B cell (primary cell): ENCODE data around the gene HOXA9. TPM values are rescaled to one million over a fixed set of nuclear protein-coding genes. Genes with fewer than 3 reads are reported as not detected.

Experiments used
- ATAC-seq: fragments of 200-7000 bp; cut with Tn5 transposase; one replicate; pipeline ENCODE4 v1.10.0; 2021; ENCODE audit warnings: low read depth, mild to moderate bottlenecking, moderate number of reproducible peaks, moderate library complexity
- CTCF ChIA-PET: fragments of 350-600 bp; sonication (Branson Sonifier 250); formaldehyde crosslinking; loops from one replicate; lab custom pipeline; 2021; ENCODE audit warnings: antibody characterized with exemption, inconsistent platforms; lab: Charles Lee
- POLR2A ChIA-PET: fragments of 350-600 bp; sonication (Branson Sonifier 250); formaldehyde crosslinking; loops from one replicate; lab custom pipeline; 2021; ENCODE audit warnings: antibody characterized with exemption; lab: Charles Lee
- DNase-seq: peaks from one replicate; pipeline ENCODE4 v3.0.0; 2013
- H2AFZ ChIP-seq: 2 replicates; pipeline ENCODE4 v1.6.1; 2012; ENCODE audit warnings: mild to moderate bottlenecking, low read depth, low read length; ENCODE audit not compliant: insufficient read depth, poor library complexity, severe bottlenecking
- H3K27ac ChIP-seq, 2 donors: 1 replicate in 1 of 2; 2 replicates in 1 of 2; pipeline ENCODE4 v1.5.1; 2012 to 2013; ENCODE audit warnings: low read length in 2 of 2, mild to moderate bottlenecking in 2 of 2, moderate library complexity in 1 of 2
- H3K27me3 ChIP-seq, 4 experiments: fragments of 200-600 bp in 1 of 4; sonication (generic) in 1 of 4; replicated peaks in 1 of 4; 1 replicate in 2 of 4; 2 replicates in 2 of 4; pipeline versions ENCODE4 v1.6.1 to v1.7.0; 2013 to 2016; ENCODE audit warnings: low read length in 3 of 4, mild to moderate bottlenecking in 2 of 4, mixed read lengths in 1 of 4, moderate library complexity in 1 of 4; ENCODE audit not compliant: insufficient read depth in 4 of 4, control insufficient read depth in 3 of 4; ENCODE audit errors: control extremely low read depth in 1 of 4
- H3K36me3 ChIP-seq, 2 experiments: replicated peaks in 1 of 2; 1 replicate in 1 of 2; 2 replicates in 1 of 2; pipeline versions ENCODE4 v1.6.1 to v1.7.1; 2013; ENCODE audit warnings: low read length in 1 of 2; ENCODE audit not compliant: insufficient read depth in 2 of 2, control insufficient read depth in 1 of 2; ENCODE audit errors: control extremely low read depth in 1 of 2, extremely low read depth in 1 of 2
- H3K4me1 ChIP-seq, 2 donors: fragments of 200-600 bp in 1 of 2; sonication (generic) in 1 of 2; 1 replicate in 1 of 2; 2 replicates in 1 of 2; pipeline versions ENCODE4 v1.5.1 to v1.6.1; 2013 to 2017; ENCODE audit warnings: low read length in 2 of 2; ENCODE audit not compliant: control insufficient read depth in 2 of 2, insufficient read depth in 2 of 2
- H3K4me2 ChIP-seq: replicated peaks from 2 replicates; pipeline ENCODE3; 2012; ENCODE audit warnings: mild to moderate bottlenecking, low read depth, low read length; ENCODE audit not compliant: poor library complexity, severe bottlenecking
- H3K4me3 ChIP-seq, 5 experiments: fragments of 200-600 bp in 1 of 5; sonication (generic) in 1 of 5; 1 replicate in 3 of 5; 2 replicates in 2 of 5; pipeline versions ENCODE4 v1.5.1 to v1.7.0; 2011 to 2016; ENCODE audit warnings: low read length in 4 of 5, mild to moderate bottlenecking in 4 of 5, low read depth in 2 of 5, control low read depth in 1 of 5, moderate library complexity in 1 of 5; ENCODE audit not compliant: insufficient read depth in 1 of 5; ENCODE audit errors: control extremely low read depth in 1 of 5, extremely low read depth in 1 of 5
- H3K79me2 ChIP-seq: fragments of 200-600 bp; sonication (generic); one replicate; pipeline ENCODE4 v1.6.0; 2016; ENCODE audit warnings: low read length; ENCODE audit not compliant: control insufficient read depth, insufficient read depth
- H3K9ac ChIP-seq: fragments of 200-600 bp; sonication (generic); 2 replicates; pipeline ENCODE4 v1.6.1; 2017; ENCODE audit warnings: mild to moderate bottlenecking, low read length, moderate library complexity
- H3K9me3 ChIP-seq, 3 donors: one replicate each; pipeline versions ENCODE4 v1.6.1 to v1.7.1; 2013; ENCODE audit warnings: low read length in 2 of 3; ENCODE audit not compliant: control insufficient read depth in 2 of 3, insufficient read depth in 1 of 3; ENCODE audit errors: control extremely low read depth in 1 of 3
- H4K20me1 ChIP-seq: 2 replicates; pipeline ENCODE4 v1.6.0; 2012; ENCODE audit warnings: mild to moderate bottlenecking, low read length; ENCODE audit not compliant: insufficient read depth, control insufficient read depth, poor library complexity, severe bottlenecking
- H3K27ac Mint-ChIP-seq: one replicate; pipeline ENCODE4 v1.8.0; 2021; ENCODE audit warnings: mixed read lengths
- H3K27me3 Mint-ChIP-seq: one replicate; pipeline ENCODE4 v1.8.0; 2021; ENCODE audit warnings: mixed read lengths
- H3K4me1 Mint-ChIP-seq: one replicate; pipeline ENCODE4 v1.8.0; 2021; ENCODE audit warnings: mixed read lengths
- H3K4me3 Mint-ChIP-seq: one replicate; pipeline ENCODE4 v1.8.0; 2021; ENCODE audit warnings: mixed read lengths
- H3K9me3 Mint-ChIP-seq: one replicate; pipeline ENCODE4 v1.8.0; 2022; ENCODE audit warnings: mixed read lengths; ENCODE audit not compliant: insufficient read depth
- EZH2 ChIP-seq: IDR thresholded peaks from 2 replicates; pipeline ENCODE4 v1.6.1; 2012; ENCODE audit warnings: borderline replicate concordance, low read depth, mild to moderate bottlenecking, moderate library complexity, low read length; ENCODE audit not compliant: insufficient read depth, poor library complexity, severe bottlenecking
- WGBS: methylation state at CpG from one replicate; pipeline ENCODE4 v1.1.5; 2013; ENCODE audit warnings: missing lambda C conversion rate; ENCODE audit not compliant: insufficient coverage; 5-methylcytosine and 5-hydroxymethylcytosine counted together
- intact Hi-C: fragments of 100-400 bp; cut with micrococcal nuclease; formaldehyde crosslinking; loops from one replicate; pipeline ENCODE4 v1.10.0; 2022
- polyA plus RNA-seq: library from polyadenylated mRNA; depleted of rRNA; stranded (reverse); fragments of >200 nt; gene quantifications from 2 replicates; pipeline ENCODE4 v1.2.3, GENCODE V29; 2012
- total RNA-seq, 2 donors: library from RNA; stranded (reverse); fragments of 120-200 nt in 1 of 2; gene quantifications; 1 replicate in 1 of 2; 2 replicates in 1 of 2; pipeline versions ENCODE4 v1.2.3 to v1.2.4, GENCODE V29; 2013 to 2022
- TF ChIP-seq, protein P1 (sequence below): fragments of 200-600 bp; IDR thresholded peaks from one replicate; pipeline ENCODE4 v1.8.0; 2022; ENCODE audit warnings: antibody characterized with exemption, mild to moderate bottlenecking

HOXA9 gene
- total and polyA plus RNA-seq, 2 donors (not counting 1 experiment from before 2014, with no cell fraction given), result 0.07 TPM; not detected in 1

DNA sequence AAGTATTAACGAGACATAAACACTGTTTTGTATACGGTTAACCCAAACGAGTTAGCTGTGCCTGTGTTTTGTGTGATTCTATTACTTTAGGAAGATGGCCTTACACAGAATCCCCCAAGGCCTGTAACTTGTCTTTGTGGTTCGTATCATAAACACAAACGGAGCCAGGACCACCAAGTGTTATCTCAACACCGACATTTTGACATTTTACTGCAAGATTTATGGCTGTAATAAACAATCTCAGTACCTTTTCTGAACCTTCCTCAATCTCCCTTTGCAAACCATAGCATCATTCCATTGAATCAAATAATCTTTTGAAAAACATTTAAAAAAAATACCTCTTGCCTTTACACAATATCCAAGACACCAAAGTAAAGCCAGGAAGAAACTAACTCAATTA, 32.4 kb downstream of the HOXA9 start:
- ATAC-seq (no peak), DNase-seq (no peak)
- no peaks in the 10 kb centered on the region for H3K79me2 ChIP-seq
- WGBS, result 75% methylated on average over 3 of the region's 6 CpGs
- Mint-ChIP-seq H3K9me3 (peaks cover 2% of the 10 kb centered on the region), H3K27ac (no peak overlapping the region), H3K4me3 (no peak overlapping the region), H3K4me1 (no peaks in the 10 kb centered on the region), H3K27me3 (peaks cover 64% of the 10 kb centered on the region)
- H3K9me3 ChIP-seq, result peaks cover 0 to 13% (median 0%) of the 10 kb centered on the region in 3 donors
- H3K27ac ChIP-seq, result no peak overlapping the region
- no peaks in the 10 kb centered on the region for H3K4me1 ChIP-seq
- no peak overlapping the region for H3K9ac ChIP-seq
- H4K20me1 ChIP-seq, result no peaks in the 10 kb centered on the region
- TF ChIP-seq, protein P1, sequence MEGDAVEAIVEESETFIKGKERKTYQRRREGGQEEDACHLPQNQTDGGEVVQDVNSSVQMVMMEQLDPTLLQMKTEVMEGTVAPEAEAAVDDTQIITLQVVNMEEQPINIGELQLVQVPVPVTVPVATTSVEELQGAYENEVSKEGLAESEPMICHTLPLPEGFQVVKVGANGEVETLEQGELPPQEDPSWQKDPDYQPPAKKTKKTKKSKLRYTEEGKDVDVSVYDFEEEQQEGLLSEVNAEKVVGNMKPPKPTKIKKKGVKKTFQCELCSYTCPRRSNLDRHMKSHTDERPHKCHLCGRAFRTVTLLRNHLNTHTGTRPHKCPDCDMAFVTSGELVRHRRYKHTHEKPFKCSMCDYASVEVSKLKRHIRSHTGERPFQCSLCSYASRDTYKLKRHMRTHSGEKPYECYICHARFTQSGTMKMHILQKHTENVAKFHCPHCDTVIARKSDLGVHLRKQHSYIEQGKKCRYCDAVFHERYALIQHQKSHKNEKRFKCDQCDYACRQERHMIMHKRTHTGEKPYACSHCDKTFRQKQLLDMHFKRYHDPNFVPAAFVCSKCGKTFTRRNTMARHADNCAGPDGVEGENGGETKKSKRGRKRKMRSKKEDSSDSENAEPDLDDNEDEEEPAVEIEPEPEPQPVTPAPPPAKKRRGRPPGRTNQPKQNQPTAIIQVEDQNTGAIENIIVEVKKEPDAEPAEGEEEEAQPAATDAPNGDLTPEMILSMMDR, result no peak
- no peak for TF ChIP-seq EZH2
- H3K4me2 ChIP-seq, result no peak overlapping the region
- H3K36me3 ChIP-seq, result no peaks in the 10 kb centered on the region
- peaks cover 0 to 28% (median 16%) of the 10 kb centered on the region in 4 experiments for H3K27me3 ChIP-seq
- ChIA-PET POLR2A (no interaction called here), CTCF (no interaction called here)
- H2AFZ ChIP-seq, result no peak overlapping the region
- no peak overlapping the region for H3K4me3 ChIP-seq
- intact Hi-C loops, result no loop called here

DNA sequence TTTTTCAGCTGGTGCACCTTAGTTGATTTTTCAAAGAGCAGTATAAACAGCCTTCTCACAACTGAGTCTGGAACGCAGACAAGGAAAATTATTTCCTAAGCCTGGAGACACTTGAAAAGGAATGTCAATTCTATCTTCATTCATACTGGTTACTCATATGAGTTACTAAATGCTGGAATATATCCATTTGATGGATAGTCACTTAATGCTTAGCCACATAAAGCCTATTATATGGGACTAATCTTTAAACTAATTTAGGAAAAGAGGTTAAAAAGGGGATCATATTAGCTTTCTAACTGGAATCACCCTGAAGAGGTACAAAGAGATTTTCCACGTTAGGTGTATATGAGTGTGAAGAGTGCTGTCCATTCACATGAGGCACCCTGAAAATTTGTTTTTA, 33.1 kb downstream of the HOXA9 start:
- H3K4me1 Mint-ChIP-seq, result no peaks in the 10 kb centered on the region
- H3K27me3 ChIP-seq, result peaks cover 0 to 24% (median 15%) of the 10 kb centered on the region in 4 experiments
- H3K4me3 Mint-ChIP-seq, result no peak overlapping the region
- no peak for ATAC-seq
- H3K9me3 Mint-ChIP-seq, result peaks cover 2% of the 10 kb centered on the region
- no CpG with 5 or more reads among the region's 2 CpGs for WGBS
- no peaks in the 10 kb centered on the region for H4K20me1 ChIP-seq
- TF ChIP-seq, protein P1, result no peak
- TF ChIP-seq EZH2, result no peak
- no peak for DNase-seq
- H3K9me3 ChIP-seq, result peaks cover 0 to 13% (median 0%) of the 10 kb centered on the region in 3 donors
- ChIA-PET CTCF (interaction anchor here (0.9 to 1.3 kb wide), 3 partner anchors 11 to 19 kb away, joined by 3 to 4 read pairs (median 3); partner anchors contain the start of gene HOXA5), POLR2A (no interaction called here)
- intact Hi-C loops, result no loop called here
- peaks cover 64% of the 10 kb centered on the region for H3K27me3 Mint-ChIP-seq
- H3K79me2 ChIP-seq, result no peaks in the 10 kb centered on the region
- H3K4me1 ChIP-seq, result no peaks in the 10 kb centered on the region
- H2AFZ ChIP-seq, result no peak overlapping the region
- no peak overlapping the region for H3K27ac Mint-ChIP-seq
- no peak overlapping the region for H3K9ac ChIP-seq
- H3K27ac ChIP-seq, result no peak overlapping the region
- H3K4me3 ChIP-seq, result no peak overlapping the region
- H3K36me3 ChIP-seq, result no peaks in the 10 kb centered on the region
- H3K4me2 ChIP-seq, result no peak overlapping the region
